ENCODE results near the gene ATXN7L1.
A peak's percentile ranks its signal among the peaks of the same experiment; 100 is the strongest.

ATXN7L1 gene

DNA sequence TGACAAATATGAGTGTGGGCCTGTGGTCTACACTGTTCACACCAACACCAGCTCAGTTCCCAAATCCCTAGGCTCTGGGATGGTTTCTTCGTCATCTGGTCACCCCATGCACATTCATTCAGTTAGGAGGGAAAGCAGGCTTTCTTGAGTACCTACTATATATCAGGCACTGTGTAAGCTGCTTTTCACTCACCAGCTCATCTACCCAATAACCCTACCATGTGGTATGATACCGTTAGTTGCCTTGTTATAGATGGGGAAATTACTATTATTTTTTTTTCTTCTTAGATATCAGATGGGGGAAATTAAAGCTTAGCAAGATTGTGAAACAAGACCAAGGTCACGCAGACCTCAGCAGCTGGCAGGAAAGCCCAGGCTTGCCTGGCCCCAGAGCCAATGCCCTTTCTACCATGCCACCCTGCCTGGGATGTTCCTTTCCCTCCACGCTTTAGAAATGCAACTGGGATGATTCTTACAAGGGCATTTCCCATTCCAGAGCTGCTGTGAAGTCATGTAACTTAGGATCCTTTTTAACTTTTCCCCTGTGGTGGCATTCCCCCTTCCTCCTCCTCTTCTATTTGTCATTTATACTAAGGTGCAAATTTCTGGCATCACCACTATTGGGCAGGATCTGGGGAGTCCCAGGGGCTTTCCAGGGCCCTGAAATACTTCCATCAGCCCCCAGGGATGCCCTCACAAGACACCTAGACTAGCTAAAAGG lies 202.0 kb downstream of the ATXN7L1 start:
- DNase-seq (ENCODE audit: low spot score): no peak

DNA sequence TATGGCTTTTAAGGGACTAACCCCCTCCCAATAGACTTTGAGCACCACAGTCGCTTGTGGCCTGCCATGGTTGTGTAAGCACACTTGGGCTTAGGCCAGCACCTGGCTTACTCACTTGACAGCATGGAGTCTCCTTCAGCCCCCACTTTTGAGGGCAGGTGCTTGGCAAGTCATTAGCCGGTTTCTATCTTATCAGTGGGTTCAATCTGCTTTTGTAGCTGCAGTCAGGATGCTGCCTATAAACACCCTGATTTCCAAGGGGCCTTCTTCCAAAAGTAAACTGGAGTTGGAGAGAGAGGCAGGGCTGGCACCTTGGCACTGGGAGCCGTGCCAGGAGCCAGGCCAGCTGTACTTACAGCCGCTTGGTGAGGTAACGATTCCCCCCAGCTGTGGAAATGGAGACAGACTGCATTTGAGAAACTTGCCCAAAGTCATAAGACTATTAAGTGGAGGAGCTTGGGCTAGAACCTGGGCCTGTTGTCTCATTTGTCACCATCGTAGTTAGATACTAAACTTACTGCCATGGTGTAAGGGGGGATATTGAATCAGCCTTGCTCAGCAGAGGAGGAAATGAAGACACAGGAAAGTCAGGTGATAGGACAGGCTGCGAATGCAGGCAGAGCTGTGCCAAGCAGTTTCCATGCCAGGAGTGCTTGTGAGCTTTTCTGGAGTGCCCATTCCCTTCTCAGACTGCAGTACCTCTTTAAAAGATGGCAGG lies 202.9 kb downstream of the ATXN7L1 start:
- DNase-seq (ENCODE audit: low spot score): no peak

DNA sequence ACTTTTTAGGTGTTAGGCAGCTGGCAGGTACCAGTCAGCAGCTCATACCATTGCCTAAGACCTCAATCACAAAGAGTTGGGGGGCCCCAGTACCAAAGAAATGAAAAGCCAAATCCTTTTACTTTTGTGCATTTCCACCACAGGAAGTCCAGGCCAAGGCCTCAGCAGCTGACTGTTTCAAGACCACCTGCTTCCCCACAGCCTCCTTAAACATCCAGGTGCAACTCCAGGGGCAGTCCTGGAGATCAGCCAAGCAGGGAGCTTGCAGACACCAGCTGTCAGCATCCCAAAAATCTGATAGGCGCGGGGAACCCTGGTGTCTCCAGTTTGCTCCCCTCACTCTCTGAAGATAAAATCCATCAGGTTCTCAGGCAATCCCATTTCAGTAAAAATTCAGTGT lies 203.6 kb downstream of the ATXN7L1 start:
- no peak for DNase-seq (ENCODE audit: low spot score)

DNA sequence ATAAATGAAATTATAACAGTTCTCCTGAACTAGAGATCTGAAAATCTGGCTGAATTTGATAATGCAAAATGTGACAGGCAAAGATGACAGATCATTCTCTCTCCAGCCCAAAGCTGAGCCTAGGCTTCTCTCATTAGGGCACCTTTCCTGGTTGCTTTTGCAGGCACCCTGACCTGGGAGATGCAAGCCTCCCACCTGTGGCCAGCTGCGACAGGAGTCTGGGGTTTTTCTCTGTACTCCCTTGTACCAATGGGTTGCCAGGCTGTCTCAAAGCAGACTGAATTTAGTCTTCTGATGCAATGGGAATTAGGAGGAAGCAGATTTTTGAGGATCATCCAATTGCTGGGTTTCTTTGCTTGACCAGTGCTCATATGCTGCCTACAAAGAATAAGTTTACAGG lies 210.1 kb downstream of the ATXN7L1 start:
- no peak for DNase-seq (ENCODE audit: low spot score)

DNA sequence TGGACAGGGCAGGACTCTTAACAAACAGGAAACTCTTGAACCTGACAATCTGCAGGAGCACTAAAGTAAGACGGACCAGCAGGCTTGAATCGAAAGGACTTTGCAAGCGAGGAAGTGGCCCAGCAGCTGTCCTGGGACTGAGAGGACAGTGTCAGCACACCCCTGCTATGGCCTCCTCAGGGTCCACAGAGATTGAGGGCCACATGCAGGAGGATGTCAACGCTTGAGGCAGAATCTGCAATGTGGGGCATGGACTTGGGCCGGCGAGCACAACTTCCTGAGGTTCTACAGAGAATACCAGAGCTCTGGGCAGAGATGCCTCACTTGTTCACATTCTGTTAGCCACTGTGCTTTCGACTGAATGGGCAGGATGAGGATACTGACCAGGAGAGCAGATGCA lies 210.7 kb downstream of the ATXN7L1 start:
- no peak for DNase-seq (ENCODE audit: low spot score)

DNA sequence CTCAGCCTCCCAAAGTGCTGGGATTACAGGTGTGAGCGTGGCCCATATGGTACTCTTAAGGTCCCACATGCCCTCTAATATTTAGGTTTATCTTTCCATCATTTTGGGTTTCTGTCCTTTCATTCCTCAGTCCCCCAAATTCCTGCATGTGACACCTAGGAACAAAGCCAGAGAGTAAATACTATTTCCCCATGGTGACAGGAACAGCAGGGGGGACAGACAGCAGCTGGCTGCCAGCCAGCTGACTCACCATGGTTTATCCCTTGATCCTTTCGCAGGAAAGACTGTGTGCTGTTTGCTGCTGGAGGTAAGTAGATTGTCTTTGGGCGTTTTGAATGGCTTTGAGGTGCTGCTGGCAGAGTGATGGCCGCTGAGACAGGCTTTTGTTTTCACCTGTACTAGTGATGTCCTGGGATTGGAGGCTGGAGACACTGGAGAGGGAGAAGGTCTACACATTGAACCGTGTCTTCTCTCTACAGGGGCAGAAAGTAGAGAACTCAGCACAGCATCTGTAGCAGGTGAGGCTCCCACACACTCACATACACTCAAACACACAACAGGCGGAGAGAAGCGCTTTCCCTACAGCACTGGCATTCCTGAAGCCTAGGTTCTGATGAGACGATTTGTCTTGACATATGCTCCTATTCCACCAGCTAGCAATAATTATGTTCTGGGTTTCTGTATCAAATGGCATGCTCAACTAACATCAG lies 211.4 kb downstream of the ATXN7L1 start:
- DNase-seq (ENCODE audit: low spot score): peak; percentile 21

DNA sequence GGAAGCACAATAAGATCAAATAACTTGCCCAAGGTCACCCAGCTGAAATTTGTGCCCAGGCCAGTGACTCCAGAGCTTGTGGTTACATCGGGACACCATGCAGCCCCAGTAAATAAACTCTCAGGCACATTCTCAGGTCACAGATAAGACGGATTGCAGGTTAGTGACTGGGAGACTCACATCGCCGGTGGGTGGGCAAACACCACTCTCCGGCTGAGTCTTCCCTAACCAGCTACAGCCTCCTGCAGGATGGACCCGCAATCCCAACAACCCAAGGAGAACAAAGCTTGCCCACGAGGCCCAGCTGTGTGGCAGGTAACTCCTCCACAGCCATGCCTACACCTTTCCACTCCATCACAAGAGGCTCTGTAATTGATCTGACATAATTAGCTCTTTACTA lies 213.4 kb downstream of the ATXN7L1 start:
- DNase-seq (ENCODE audit: low spot score): no peak

DNA sequence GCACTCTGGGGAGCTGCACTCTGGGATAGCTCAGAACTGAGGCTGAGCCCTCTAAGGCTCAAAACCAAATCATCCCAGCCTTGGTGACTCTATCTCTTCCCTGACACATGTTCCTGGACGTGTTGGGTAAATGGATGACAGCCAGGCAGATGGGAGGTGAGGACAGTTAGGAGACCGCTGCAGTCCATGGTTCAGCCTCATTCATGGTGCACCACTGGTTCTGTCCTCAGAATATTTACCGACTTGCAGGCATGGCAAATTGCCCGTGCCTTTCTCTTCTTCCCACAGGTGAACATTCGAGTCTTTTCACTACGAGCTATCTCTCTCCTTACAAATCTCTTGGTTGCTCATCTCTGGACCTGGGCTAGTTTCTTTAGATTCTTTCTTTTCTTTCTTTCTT lies 214.8 kb downstream of the ATXN7L1 start:
- DNase-seq (ENCODE audit: low spot score): no peak

DNA sequence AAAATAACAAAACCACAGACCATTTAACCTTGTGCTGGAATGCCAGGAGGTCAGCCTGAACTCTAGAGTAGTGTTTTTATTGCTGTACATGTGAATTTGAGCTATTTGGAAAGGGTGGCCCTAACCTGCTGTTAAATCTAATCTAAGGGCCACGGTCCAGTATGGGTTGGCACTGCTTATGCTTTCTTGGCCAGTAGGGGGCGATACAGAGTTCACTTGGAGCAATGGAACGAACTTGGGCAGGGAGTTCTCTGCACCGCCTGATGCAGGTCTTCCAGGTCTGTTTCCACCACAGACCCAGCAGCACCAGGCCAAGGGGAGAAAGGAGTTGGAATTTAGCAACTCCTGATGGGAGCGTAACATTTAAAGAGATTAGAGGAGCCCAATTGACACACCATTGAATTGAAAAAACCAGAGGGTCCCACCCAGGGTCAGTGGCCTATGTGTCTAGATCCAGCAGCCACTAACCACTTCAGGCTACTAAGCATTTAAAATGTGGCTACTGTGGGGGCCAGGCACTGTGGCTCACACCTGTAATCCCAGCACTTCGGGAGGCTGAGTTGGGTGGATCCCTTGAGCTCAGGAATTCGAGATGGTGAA lies 219.4 kb downstream of the ATXN7L1 start:
- peak; percentile 33 for DNase-seq (ENCODE audit: low spot score)

DNA sequence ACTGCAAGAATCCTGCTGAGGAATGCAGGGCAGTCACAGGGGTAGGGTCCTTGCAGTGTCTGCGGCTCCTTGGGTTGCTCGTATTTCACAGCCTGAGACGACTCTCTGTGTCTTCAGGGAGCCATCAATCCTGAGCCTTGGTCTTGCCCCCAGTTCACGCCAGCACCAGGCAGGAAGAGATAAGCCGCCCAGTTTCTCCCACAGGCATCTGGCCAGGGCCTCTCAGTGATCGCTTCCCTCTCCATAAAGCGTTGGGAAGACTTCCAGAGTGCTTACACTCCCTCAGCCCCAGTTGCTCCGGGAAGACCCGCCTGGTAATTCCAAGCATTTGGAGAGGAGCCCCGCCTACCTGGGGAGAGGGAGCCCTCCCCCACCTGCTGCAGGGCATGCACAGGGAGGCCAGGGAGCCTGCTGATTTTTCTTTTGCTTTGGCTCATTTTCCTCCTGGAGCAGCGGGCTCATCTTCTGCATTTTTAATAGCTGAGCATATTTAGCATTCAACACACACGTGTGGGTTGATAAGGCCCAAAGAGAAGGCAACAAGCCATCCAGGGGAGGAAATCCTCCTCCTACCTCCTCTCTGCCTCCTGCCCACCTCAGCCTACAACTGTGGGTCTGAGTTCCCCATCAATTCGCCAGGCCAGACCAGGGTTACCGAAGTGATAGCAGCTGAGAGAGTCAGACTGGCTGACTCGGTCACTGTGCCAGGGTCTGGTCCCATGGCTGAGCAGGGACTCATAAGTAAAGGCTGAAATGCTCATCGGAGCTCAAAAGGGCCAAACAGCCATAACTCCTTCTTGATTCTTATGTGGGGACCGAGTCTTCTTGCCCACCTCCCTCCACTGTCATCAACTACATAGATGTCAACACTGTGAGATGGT lies 220.7 kb downstream of the ATXN7L1 start:
- no peak for DNase-seq (ENCODE audit: low spot score)

DNA sequence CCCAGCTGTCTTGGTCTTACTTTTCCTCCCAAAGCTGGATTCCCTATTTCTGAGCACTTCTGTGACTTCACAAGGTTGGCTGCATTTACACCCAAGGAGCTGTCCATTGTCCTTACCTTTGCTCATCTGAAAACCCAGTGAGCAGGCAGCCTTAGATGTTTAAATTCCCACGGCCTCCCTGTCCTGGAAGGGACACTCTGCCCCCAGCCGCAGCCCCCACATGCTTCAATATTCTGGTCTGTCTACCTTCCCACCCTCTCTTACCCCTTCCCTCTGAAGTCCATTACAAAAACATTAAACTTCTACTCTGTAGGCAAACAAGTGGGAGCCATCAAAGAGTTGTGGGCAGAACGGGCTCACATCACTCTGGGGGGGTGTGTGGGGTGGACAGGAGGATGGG lies 221.3 kb downstream of the ATXN7L1 start:
- peak; percentile 38 for DNase-seq (ENCODE audit: low spot score)

DNA sequence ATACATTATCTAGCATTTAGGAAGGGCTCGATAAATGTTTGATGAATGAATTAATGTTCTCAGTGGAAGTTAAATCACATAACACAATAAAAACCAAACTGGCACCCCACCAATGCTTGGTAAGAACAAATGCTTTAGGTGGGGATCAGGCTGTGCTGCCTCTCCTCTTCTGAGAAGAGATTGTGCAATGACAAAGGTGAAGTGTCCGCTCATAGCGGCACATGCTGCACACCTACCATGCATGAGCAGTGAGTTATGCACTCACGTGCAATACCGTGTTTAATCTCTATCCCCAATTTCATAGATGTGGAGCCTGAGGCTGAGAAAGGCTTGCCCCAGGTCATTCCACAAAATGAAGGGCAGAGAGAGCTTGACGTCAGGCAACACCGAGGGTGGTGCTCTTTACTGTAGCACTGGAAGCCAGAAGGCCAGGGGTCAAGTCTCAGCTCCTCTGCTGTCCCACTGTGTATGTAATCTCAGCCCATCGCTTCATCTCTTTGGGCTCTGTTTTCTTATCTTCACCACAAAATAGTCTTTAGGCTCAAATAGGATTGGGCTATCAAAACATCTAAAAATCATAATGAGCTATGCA lies 222.2 kb downstream of the ATXN7L1 start:
- no peak for DNase-seq (ENCODE audit: low spot score)

DNA sequence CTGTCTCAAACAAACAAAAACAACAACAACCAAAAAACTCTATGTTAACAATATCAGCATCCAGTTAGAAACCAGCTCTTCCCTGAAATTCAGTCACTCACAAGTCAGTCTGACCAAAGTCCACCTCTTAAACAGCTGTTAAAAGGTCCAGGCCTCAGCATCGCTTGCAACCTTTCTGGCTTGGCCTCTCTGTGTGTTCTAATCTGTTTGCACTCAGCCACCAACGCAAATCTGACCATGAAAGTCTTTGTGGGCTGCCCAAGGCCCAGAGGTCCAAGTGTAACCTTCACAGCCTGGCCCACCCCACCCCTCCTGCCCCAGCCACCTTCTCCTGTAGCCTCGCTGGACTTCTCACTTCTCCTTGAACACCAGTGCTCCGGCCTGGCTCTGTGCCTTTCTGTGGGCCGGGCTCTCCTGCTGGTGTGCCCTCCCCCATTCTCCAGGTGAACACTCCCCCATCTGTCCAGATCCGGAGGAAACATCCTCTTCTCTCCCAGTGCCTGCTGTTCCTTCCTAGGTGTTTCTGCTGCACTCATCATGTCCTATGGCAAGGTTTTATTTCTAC lies 222.9 kb downstream of the ATXN7L1 start:
- no peak for DNase-seq (ENCODE audit: low spot score)

DNA sequence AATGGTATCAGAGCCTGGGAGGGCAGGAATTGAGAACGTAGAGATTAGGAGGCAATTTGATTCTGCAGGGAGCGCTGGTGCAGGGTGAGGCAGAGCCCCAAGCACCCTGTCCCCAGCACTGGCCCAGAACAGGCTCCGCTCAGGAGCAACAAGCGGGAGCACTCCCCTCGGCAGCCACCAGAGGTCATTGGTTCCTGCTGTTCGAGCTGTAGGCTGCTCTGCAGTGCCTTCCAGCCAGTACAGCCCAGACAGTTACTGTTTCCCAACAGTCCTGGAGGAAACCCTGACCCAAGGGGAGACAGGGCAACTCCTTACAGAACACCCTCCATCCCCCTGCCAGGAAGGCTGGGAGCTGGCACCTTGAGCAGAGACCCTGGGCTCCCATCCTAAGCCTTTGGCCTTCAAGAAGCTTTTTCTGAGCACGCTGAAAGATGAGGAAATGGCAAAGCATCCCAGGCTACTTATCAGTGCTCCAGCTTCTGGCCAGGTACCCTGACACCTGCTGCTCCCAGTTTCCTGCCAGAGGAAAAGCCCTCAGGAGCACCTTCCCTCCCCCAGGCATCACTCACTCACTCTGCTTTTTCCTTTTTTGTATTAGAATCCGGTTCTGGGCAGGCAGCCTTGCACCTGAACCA lies 223.9 kb downstream of the ATXN7L1 start:
- peak; percentile 86 for DNase-seq (ENCODE audit: low spot score)

DNA sequence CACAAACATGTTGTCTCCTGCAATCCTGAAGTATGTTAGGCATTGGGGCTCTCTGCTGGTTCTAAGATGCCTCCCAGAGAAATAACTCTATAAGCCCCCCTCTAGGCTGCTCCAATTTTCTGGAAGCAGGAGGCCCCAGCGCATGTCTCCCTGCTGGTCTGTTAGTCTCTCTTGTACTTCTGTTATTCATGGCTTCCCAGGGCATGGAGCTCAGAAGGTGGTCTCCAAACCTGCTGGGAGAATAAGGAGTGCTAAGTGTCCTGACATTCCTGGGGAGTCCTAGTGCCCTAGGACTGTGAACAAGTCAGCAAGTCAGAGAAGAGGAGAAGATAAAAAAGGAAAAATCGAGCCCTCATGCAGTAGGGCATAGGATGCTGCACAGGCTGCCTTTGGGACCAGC lies 224.6 kb downstream of the ATXN7L1 start:
- no peak for DNase-seq (ENCODE audit: low spot score)

DNA sequence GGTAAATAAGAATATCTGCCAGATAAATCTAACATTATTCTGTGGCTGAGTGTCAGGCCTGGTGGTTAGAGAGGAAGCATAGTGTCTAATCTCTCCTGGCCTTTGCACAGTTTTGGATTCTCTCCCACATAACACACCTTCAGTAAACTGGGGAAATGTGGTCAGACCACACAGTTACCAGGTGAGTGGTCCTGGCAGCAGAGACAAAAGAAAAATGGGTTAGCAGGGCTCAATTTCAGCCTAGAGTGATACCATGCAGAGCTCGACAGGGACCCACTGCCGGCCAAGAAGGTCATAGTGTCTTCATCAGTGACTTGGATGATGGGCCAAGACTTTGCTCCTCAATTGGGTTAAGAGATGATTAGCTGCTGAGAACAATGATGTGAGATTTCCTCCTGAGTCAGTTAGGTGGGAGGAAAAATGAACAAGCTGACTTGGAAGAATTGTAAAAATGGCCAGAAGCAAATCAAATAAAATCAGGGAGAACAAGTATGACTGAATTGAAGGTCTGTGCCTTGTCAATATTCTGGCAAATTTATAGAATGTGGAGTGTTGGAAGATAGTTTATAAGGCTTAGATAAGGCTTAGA lies 225.9 kb downstream of the ATXN7L1 start:
- DNase-seq (ENCODE audit: low spot score): no peak

DNA sequence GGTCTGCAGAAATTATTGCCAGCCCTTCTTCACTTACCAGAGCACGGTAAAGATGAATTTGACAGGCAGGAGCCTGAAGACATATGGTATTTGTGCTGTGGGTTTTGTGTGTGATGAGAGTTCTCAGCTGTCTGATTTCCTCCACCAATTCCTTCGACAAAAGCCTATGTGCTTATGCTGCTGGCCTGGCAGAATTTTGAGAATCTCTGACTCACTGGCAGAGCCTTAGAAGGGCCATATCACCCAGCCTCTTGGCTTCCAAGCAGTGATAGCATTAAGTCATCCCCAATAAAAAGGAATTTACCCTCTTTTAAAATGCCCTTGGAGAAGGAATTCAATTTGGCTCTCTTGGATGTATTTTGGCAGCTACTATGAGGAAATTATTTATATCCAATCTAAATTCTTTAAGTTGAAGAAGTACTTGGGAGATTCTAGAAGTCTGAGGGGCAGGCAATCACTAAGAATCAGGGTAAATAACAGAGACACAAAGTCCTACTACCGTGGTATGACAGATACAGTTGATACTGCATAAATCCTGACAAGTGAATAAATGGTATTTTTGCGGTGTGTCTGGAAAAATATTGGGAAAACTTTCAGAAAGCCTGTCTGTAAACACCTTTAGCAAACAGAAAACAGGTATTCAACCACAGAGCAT lies 226.5 kb downstream of the ATXN7L1 start:
- peak; percentile 60 for DNase-seq (ENCODE audit: low spot score)

DNA sequence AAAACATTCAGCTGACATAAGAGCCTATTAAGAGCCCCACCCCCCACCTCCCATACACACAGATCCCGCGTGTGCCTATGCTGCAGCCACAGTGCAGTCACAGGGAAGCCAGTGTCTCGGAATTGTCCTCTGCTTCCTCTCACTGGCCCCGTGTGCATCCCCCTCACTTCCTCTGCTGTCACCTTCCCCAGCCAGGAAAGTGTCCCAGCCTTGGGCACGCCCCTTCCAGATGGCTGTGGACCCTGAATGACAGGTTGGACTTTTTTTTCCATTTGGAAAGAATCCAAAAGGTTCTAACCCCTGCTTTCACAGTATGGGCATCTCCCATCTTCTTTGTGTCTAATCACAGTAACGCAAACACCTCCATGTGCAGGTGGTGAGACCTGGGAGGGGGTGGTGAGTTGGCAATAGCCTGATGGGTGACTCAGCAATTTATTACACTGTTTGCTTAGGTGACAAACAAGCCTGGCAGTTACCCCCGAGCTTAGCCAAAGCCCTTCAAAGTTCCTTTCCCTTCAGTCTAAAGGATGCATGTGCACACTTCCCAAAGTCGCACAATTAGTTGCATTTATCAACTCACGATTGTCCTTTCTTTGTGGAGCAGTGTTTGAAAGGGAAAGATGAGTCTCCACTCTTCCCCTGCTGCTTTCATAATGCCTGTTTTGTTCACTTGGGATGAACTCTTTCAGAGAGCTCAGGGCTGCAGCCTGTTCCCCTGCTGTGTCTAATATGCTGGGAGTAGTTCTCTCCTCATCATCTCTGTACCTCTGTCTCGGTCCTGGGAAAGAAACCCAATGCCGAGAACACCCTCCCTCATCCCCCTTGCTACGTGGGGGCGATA lies 227.6 kb downstream of the ATXN7L1 start:
- no peak for DNase-seq (ENCODE audit: low spot score)

DNA sequence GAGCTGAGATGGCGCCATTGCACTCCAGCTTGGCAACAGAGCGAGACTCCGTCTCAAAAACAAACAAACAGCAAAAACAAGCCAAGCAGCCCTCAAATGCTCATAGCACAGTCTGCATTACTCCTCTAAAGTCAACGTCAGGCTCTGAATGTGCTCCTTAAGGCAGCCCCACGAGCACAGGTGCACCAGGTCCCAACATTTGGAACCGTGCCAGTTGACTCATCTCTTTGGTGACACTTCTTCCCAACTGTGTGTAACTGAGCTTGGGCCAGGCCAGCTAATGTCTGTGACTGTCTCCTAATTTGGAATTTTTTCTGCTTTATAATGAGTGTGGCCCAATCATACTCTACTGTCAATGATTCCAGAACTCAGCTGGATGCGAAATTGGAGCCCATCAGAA lies 228.8 kb downstream of the ATXN7L1 start:
- no peak for DNase-seq (ENCODE audit: low spot score)
